Embryonic facial prominence (tissue), 1 donor: ENCODE data around the gene CMTM8.
"Not testable (repeated sequence)": the region's sequence is repeated elsewhere in the genome, so short reads cannot be mapped to it uniquely, and the experiment has no call there.

ENCODE experiments used
- DNase-seq: peaks from one replicate; pipeline ENCODE4 v3.0.0-alpha.2; 2016; ENCODE audit errors: extremely low spot score

CMTM8 gene

DNA sequence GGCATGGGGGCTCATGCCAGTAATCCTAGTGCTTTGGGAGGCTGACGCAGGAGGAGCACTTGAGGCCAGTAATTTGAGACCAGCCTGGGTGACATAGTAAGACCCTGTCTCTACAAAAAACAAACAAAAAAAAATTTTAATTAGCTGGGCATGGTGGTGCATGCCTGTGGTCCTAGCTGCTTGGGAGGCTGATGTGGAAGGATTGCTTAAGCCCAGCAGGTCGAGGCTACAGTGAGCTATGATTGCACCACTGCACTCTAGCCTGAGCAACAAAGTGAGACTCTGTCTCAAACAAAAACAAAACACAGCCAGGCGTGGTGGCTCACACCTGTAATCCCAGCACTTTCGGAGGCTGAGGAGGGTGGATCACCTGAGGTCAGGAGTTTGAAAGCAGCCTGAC is 9.7 kb upstream of the CMTM8 start:
- DNase-seq, result not testable (repeated sequence)

DNA sequence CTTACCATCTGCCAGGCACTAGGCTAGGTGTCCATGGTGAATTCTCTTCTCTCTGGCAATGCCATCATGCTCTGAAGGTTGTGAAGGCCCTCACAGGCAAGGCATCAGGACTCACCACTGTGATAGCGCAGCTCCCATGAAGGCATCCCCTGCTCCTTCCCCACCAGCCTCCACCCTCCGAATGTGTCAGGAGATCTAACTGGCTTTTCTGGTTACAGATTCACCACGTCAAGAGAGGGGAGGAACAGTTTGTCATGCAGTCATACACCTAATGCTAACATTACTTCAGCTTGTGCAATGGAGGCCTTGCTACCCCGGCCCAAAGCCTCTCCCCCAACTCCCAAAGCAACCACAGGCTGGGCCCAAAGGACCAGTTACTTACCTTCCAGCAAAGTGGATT is 8.9 kb upstream of the CMTM8 start:
- no peak for DNase-seq

DNA sequence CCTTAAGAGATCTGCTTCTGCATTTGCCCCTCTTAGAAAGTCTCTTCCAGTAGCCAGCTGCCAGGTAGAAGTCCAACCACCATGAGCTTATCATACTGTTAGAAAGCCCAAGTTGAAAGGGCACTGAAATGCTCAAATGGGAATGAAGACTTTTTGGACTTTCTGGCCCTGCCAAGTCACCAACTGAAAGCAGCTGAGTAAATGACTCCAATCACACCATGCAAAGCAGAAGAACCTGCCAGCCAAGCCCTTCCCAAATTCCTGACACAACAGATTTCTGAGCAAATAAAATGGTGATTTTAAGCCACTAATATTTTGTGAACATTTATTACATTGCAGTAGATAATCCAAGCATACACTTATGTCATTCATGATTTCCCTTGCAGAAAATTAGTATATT is 2.1 kb upstream of the CMTM8 start:
- DNase-seq, result no peak

DNA sequence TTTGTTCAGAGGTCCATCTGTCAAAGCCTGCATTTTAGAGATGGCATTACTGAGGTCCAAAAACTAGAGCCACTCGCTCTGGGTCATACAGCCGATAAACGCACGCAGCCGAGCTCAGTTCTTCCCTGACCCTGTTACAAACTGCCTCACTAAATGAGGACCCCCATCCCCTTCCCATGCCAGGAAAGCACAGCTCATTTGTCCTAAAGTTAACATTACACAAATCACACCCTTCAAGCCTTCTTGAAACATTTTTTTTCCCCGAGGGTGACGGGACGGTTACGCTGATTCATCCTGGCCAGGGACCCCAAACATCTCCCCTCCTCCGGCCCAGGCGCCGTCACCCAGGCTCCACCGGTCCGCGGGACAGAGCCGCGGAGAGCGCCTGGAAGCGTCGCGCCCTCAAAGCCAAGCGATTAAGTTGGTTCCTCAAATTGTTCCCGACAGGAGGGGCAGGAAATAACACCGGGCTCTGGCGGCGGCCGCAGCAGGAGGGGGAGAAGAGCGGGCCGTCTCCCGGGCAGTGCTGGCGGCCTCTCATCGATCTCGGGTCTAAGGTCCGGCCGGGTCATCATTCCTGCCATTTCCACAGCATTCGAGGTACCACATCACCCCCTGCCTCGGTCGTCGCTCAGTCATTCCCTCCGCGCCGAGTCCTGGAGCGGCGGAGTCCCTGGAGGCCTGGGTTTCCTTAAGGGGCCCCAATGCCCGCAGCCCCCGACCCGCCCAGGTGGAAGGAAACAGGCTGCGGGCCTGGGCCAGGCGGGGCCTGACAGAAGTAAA is 619 bp upstream of the CMTM8 start:
- no peak for DNase-seq

DNA sequence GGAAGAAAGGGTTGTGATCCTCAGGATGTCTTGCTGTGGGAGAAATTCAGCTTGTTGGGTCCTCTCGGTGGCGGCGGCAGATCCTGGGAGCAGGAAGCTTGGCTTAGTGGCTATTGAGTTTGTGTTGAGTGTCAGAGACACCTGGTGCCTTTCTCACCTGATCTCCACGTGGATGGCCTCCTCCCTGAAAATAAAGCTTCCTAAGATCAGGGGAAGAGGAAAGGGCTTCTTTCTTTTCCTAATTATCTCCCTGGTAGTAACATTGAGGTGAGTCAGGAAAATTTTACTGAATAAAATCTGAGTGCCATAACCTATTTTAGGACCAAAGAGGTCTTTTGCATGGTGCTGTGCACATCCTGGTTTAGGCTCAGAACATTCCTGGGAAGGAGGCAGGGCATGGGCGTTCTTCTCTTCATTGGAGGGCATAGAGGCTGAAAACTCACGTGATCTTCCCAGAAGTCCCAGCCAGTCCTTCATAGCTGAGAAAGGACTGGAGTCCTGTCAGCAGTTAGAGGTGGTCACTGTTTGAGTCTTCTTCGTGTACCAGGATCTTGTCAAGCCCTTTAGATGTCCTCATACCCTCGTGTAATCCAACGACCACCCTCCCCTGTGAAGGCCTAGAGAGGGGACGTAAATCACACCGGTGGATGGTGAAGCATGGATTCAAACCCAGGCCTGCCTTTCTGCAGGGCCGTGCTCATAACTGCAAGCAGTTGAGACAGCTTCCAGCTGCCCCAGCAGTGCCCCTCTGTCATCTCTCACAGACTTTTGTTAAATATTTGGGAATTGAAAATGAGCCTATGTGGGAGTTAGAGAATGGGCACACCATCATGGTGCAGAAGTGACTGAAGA is 1.1 kb downstream of the CMTM8 start:
- DNase-seq, result no peak

DNA sequence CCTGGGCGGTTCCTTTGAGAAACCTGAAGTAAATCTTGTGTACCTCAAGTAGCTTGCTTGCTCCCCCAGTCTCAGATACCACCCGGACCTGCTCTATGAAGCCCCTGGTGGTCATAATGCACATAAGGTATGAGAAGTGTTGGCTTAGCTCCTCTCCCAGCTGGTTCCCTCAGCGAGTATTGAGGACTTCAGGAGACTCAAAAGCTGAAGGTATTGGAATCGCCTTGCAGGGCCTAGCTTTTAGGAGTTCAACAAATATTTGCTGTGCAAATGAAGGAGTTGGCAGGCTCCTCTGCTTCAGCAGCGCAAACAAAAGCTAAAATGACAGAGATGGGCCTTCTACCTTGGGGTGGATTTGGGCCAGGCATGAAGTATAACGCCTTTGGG is 1.7 kb downstream of the CMTM8 start:
- DNase-seq, result no peak

DNA sequence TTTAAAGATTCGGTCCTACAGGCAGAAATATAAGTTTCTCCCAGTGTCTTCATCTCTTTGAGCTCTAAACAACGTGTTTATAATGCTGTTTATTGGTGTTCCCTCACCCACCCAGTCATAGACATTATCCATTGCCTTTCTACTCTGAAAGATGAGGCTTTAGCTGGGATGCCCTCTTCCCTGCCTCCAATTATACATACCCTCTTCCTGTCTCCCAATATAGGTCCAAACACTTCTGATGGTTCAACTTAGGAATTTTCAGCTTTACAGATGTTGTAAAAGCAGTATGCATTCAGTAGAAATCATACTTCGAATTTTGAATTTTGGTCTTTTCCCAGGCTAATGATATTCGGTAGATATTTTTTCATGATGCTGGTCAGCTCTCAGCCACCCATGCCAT is 2.6 kb downstream of the CMTM8 start:
- no peak for DNase-seq

DNA sequence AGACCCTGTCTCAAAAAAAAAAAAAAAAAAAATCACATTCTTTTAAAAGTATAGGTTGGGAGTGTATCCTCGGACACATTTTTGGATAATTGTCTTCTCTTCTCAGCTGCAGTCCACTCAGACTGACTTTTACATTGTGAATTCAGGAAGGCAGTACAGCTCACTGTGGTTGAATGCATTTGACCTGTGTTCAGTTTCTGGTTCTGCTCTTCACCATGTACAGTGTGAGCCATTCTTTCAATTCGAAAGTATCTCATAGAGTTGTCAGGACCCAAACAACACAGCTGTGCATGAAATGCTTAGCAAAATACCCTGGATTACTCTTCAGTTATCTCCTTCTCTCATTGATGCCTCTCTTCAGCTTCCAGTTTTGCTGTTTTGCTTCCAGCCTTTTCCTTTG is 5.0 kb downstream of the CMTM8 start:
- DNase-seq, result no peak

DNA sequence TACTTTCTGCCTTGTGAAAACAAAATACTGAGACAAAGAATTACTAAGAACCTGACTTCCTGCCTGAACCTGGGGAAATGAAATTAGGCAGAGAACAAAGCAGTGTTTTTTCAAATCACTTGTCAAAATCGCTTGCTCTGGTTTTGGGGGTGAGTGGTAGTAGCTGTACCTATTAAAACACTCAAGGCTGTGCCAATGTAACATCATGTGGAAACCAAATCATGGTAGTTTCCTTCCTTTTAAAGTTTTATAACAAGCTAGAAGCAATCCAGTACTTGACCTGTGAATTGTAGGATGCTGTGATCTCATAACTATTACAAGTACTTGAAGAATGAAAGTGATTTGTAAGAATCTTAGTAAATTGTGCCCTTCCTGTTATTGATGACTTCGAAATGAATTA is 6.7 kb downstream of the CMTM8 start:
- DNase-seq, result no peak

DNA sequence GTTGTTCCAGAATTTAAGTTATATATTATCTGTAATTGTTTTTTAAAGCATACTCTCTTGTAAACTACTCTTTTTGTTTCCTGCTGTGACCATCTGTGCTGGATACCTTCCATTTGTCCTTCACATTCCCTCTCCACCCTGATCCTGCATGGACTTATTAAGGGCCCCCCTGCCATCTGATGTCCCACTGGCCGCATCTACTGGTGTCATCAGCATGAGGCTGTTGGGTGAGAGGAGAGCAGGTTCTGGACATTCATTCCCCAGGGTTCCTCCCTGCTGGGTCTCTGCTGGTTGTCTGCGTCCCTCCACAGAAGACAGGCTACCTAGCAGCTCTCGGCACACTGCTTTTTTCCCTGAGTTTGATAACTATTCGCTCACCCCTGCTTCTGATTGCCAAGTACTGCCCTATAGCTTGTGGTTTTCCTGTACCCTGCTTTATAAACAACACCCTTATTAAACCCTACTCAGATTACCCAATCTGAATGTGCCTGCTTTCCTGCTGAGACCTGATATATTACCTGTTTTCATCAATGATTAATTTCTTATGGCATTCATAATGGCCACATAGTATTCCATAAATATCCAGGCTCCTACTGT is 7.7 kb downstream of the CMTM8 start:
- no peak for DNase-seq

DNA sequence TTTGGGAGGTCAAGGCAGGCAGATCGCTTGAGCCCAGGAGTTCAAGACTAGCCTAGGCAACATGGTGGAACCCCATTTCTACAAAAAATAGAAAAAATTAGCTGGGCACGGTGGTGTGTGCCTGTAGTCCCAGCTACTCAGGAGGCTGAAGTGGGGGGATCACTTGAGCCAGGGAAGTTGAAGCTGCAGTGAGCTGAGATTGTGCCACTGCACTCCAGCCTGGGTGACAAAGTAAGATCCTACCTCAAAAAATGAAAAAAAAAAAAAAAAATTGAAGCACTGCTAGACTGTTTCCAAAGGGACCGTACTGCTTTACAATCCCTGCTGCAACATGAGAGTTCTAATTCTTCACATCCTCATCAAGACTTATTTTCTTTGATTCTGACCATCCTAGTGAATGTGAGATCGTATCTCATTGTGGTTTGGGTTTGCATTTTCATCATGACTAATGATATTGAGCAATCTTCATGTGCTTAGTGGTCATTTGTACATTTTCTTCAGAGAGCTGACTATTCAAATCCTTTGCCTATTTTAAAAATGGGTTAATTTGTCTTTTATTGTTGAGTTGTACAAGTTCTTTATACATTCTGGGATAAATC is 10.8 kb downstream of the CMTM8 start:
- DNase-seq, result no peak

DNA sequence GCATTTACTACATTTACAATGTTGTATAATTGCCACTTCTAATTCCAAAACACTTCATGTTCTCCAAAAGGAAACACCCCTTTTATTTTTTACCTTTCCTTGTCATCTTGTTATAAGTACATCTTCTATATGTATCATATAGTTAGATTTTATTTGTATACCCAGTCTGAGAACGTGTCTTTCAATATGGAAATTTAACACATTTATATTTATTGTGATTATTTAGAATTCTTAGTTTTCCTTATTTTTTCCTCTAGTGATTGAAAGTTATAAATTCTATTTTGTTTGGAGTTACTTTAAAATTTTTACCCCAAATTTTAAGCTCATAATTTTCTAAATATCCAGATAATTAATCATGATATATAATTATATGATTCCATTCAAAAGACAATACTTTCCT is 15.8 kb downstream of the CMTM8 start:
- no peak for DNase-seq

DNA sequence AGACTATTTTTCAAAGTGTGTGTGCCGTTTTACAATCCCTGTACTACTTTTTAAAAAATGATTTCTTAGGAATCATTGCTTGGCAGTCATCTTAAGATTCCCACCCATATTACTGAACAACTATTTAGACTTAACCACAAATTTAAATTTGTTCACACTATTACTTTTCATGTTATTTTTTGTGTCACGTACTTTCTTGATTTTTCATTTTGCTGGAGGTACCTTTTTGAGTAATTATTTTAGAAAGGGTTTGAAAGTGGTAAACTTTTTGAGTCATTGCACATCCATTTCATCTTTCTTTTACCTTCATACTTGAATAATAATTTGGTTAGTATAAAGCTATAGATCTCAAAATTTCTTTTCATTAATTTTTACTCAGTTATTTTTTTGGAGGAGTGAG is 16.9 kb downstream of the CMTM8 start:
- no peak for DNase-seq

DNA sequence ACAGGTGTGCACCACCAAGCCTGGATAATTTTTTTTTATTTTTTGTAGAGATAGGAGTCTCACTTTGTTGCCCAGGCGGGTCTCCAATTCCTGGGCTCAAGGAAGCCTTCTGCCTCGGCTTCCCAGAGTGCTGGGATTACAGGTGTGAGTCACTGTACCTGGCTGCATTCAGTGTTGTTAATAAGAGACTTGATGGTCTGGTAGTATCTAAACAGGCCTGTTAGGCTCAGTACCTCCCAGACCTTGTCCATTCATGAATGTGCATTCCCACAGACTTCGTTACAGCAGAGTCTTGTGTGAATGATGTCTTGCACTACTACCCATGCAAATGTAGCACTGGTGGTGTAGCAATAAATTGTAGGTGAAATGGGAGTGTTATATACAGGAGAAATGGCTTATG is 17.7 kb downstream of the CMTM8 start:
- DNase-seq, result no peak

DNA sequence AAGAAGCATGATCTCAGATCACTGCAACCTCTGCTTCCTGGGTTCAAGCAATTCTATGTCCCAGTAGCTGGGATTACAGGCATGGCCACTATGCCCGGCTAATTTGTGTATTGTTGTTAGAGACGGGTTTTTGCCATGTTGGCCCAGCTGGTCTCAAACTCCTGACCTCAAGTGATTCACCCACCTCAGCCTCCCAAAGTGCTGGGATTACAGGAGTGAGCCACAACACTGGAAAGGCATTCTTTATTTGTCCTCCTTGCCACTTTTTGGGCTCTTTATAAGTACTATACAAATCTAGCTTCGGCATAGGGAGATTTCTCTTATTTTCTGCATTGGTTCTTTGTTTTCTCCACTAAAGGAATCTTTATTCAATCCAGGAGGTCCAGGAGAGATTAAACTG is 18.6 kb downstream of the CMTM8 start:
- DNase-seq, result no peak

DNA sequence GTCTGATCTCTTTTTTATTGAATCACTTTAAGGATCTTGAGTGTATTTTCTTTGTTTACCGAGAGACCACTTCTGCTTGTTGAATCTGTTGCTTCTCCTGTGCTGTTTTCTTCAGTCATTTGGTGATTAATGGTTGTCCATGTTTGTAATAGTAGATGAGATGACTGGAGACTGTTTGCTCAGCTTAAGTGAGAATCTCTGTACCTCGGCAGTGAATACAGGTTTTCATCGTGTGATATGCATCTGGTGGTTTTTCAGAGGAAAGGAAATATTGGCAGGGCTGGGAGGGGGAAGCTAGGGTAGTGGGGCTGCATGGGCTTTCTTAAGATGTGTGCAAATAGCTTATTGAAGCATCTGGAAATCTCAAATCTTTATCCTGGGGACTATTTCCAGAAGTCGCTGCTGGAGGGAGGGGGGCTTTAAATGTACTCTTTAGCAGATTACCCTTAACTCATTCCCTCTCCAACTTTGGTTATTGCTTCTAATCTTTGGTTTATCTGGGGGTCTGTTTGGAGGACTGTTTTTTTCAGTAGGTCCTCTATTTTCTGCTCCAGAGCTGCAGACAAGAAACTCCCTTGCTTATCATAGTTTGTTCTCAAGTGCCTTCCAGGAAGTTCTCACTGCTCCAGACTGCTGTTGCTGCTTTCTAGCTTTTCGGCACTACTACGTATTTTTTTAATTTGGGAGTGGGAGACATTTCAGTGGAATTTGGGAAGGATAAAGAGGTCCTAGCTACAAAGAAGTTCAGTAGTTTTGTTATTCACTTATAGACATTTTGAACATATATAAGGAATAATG is 19.4 kb downstream of the CMTM8 start:
- DNase-seq, result no peak

DNA sequence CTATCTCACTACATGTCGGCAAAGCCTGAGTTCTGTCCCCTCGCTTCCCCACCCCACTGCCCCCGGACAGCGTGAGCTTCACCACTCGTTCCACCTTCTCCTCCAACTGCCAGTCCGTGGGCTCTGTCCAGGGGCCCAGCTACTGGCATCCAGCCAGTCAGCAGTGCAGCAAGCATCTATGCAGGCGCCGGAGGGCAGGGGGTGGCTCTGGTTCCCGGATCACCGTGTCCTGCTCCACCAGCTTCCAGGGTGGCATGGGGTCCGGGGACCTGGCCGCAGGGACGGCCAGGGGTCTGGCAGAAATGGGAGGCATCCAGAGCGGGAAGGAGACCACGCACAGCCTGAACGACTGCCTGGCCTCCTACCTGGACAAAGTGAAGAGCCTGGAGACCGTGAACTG is 20.4 kb downstream of the CMTM8 start:
- no peak for DNase-seq

DNA sequence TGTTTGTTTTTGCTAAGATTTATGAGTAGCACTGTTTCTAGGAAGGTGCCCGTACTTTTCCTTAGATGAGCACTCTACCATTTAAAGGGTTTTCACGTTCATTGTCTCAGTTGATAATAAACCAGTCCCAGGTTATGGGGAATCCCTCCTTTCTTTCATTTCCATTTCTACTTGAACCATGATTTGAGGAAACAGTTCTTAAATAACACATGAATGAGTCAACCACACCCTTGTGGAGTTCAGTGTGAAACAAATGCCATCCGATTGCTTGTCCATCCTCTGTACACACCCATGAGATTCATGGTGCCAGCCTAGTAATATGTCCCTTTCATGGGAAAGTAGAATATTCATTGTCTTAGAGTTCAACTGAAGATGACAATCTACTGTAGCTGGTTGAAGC is 23.1 kb downstream of the CMTM8 start:
- no peak for DNase-seq

DNA sequence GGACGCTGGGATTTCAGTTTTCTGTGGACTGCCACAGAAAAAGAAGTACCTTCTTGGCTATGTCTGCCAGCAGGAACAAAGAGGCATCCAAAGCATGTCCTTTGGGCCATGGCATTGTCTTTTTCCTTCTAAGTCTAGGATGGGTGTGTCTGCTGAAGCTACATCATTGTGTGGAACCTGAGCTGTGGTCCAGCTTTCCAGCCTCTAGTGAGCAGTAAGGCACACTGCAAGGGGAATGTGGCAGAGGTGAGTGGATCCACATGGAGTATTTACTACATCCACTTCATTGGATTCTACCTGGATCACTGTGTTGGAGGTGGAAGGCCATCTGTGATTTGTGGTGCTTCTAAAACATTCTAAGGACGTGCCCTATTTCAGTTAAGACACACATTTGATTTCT is 23.7 kb downstream of the CMTM8 start:
- DNase-seq, result no peak

DNA sequence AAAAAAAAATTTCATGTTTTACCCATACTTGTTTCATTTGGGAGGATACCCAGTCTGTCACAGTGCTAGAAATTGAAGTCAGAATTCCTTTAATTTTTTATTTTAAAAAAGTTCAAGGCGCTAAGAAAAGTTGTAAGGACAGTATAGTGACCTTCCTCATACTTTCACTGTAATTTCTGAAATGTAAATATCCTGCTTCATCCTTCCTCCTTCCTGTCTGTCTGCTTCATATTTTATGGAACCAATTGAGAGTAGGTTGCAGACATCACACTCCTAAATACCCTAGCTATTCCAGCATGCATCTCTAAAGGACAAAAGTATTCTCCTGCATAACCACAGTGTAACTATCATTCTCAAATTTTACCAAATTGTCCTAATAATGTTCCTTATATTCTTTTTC is 35.8 kb downstream of the CMTM8 start:
- no peak for DNase-seq

DNA sequence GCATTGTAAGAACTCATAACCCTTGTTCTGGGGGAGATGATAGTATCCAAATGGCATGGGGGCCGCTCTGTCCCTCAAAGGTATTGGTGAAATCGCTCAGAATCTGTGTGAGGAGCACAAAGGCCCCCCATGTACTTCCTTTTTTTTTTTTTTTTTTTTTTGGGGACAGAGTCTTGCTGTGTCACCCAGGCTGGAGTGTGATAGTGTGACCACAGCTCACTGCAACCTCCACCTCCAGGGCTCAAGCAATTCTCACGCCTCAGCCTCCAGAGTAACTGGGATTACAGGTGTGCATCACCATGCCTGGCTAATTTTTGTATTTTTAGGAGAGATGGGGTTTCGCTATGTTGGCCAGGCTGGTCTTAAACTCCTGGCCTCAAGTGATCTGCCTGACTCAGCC is 37.0 kb downstream of the CMTM8 start:
- no peak for DNase-seq
